ENCODE results near the gene SRP54.
"Not testable (repeated sequence)": the region's sequence is repeated elsewhere in the genome, so short reads cannot be mapped to it uniquely, and the experiment has no call there.

SRP54 gene

GRCh38 chr14:34946699-34947098 lies 36.1 kb upstream of the SRP54 start:
- no peak for DNase-seq (ENCODE audit: low read depth)
- no peak for TF ChIP-seq CTCF (IDR thresholded peaks at IDR 0.05; ENCODE audit: control insufficient read depth, extremely low read depth, insufficient read depth)
- H3K4me3 ChIP-seq (ENCODE audit: low read depth, low read length) = no peak overlapping the region

- H3K4me3 ChIP-seq (ENCODE audit: low read depth, low read length) = no peak overlapping the region
- DNase-seq (ENCODE audit: low read depth) = no peak
- TF ChIP-seq CTCF (IDR thresholded peaks at IDR 0.05; ENCODE audit: control insufficient read depth, extremely low read depth, insufficient read depth) = no peak
Observed at GRCh38 chr14:34951286-34951685, 31.5 kb upstream of the SRP54 start.

DNA sequence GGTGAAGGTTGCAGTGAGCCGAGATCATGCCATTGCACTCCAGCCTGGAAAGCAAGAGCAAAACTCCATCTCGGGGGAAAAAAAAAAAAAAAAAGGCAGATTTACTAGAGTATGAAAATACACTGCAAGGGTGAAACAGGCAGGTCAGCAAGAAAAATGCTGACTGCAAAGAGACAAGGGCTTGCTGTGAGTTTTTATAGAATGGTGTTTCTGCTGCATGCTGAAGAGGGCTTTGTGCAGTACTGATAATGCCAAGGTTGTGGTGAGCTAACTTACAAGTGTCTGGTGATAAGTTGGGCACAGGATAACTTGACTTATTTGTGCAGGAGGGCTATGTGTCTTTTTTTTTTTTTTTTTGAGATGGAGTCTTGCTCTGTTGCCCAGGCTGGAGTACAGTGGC lies 25.9 kb upstream of the SRP54 start:
- no peak for DNase-seq (ENCODE audit: low read depth)
- TF ChIP-seq CTCF (IDR thresholded peaks at IDR 0.05; ENCODE audit: control insufficient read depth, extremely low read depth, insufficient read depth) = no peak

DNA sequence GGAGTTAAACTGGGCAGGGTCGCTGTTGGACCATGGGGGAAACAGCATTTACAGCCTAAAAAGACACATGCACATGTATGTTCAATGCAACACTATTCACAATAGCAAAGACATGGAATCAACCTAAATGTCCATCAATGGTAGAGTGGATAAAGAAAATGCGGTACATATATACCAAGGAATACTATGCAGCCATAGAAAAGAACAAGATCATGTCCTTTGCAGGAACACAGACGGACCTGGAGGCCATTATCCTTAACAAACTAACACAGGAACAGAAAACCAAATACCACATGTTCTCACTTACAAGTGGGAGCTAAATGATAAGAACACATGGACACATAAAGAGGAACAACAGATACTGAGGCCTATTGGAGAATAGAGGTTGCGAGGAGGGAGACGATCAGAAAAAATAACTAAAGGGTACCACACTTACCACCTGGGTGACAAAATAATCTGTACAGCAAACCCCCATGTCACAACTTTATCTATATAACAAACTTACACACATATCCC lies 25.0 kb upstream of the SRP54 start:
- DNase-seq (ENCODE audit: low read depth) = no peak
- no peak for TF ChIP-seq CTCF (IDR thresholded peaks at IDR 0.05; ENCODE audit: control insufficient read depth, extremely low read depth, insufficient read depth)
- H3K4me3 ChIP-seq (ENCODE audit: low read depth, low read length) = no peak overlapping the region

More for the DNA sequence above, 25.9 kb upstream of the SRP54 start:
- H3K4me3 ChIP-seq (ENCODE audit: low read depth, low read length) = no peak overlapping the region

GRCh38 chr14:34962106-34962505 lies 20.7 kb upstream of the SRP54 start:
- not testable (repeated sequence) for H3K4me3 ChIP-seq (ENCODE audit: low read depth, low read length); DNase-seq (ENCODE audit: low read depth)

DNA sequence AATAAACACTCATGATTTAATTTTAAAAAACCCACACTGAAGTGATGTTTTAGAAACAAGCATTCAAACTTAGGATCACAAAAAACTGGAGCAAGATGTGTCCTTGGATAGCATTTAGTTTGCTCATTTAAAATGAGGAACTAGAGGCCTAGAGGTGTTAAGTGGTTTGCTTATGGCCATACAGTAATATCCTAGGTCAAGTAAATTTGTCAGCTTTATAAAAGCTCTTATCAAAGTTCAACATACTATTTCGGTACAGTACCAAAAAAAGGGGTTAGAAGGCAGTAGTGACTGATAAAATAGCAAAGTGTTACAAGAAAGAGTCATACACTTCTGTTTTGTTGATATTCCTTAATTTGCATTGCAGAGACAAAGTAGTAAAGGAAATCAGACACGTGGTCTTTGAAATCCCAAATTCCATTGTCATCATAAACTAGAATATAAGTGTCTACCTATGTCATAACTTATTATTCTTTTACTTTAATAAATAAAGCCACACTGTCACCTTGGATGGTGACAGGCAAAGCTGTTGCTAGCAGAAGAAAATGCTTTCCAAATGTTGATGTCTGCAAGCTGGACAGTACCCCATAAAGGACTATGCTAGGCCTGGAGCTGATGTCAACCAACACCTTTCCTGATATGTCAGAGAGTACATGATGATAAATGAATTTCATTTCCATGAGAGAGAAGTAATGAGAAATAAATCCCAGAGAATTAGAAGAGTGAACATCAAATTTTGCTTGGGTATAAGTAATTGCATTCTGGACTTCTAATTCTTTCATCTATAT lies 17.6 kb upstream of the SRP54 start:
- H3K4me3 ChIP-seq (ENCODE audit: low read depth, low read length) = no peak overlapping the region
- no peak for DNase-seq (ENCODE audit: low read depth)
- TF ChIP-seq CTCF (IDR thresholded peaks at IDR 0.05; ENCODE audit: control insufficient read depth, extremely low read depth, insufficient read depth) = no peak

GRCh38 chr14:34965912-34966311 lies 16.9 kb upstream of the SRP54 start:
- no peak for TF ChIP-seq CTCF (IDR thresholded peaks at IDR 0.05; ENCODE audit: control insufficient read depth, extremely low read depth, insufficient read depth)
- no peak for DNase-seq (ENCODE audit: low read depth)
- no peak overlapping the region for H3K4me3 ChIP-seq (ENCODE audit: low read depth, low read length)
